HL-60 (cell line): ENCODE results near the gene SLC17A7.

Experiments
- DNase-seq, 2 experiments: peaks; one replicate each; pipeline ENCODE4 v3.0.0-alpha.2; 2010 to 2020; ENCODE audit warnings: low read depth in 1 of 2, low spot score in 1 of 2
- H3K27ac ChIP-seq: fragments of 250-450 bp; sonication (Bioruptor Pico); replicated peaks from 2 replicates; pipeline ENCODE4 v1.5.1; 2020; ENCODE audit warnings: mild to moderate bottlenecking, moderate library complexity
- H3K27me3 ChIP-seq: fragments of 250-450 bp; sonication (Bioruptor Pico); 2 replicates; pipeline ENCODE4 v1.5.1; 2021; ENCODE audit warnings: mild to moderate bottlenecking, moderate library complexity; ENCODE audit not compliant: insufficient read depth, poor library complexity, severe bottlenecking
- H3K4me3 ChIP-seq: replicated peaks from 2 replicates; pipeline ENCODE4 v1.5.1; 2011; ENCODE audit warnings: mild to moderate bottlenecking, control low read depth, low read length; ENCODE audit not compliant: insufficient read depth
- GABPA ChIP-seq: IDR thresholded peaks from 2 replicates; pipeline ENCODE4 v1.6.1; 2012; ENCODE audit warnings: low read depth
- POLR2AphosphoS5 ChIP-seq: IDR thresholded peaks from 2 replicates; pipeline ENCODE4 v1.6.1; 2012; ENCODE audit warnings: low read depth
- REST ChIP-seq: IDR thresholded peaks from 2 replicates; pipeline ENCODE4 v1.6.1; 2012; ENCODE audit warnings: low read depth; ENCODE audit not compliant: insufficient replicate concordance
- SPI1 ChIP-seq: IDR thresholded peaks from 2 replicates; pipeline ENCODE4 v1.6.1; 2012; ENCODE audit warnings: low read depth, mild to moderate bottlenecking, borderline replicate concordance
- long read RNA-seq: library from polyadenylated mRNA; unstranded; transcript quantifications from one replicate; pipeline ENCODE4 v2.0.0, GENCODE V29; 2020
- TF ChIP-seq, protein P1 (sequence below): IDR thresholded peaks from one replicate; pipeline ENCODE4 v1.5.1; 2011; ENCODE audit warnings: low read length, control low read depth, inconsistent platforms; ENCODE audit not compliant: insufficient read depth

SLC17A7 gene
- long read RNA-seq: 0 reads

DNA sequence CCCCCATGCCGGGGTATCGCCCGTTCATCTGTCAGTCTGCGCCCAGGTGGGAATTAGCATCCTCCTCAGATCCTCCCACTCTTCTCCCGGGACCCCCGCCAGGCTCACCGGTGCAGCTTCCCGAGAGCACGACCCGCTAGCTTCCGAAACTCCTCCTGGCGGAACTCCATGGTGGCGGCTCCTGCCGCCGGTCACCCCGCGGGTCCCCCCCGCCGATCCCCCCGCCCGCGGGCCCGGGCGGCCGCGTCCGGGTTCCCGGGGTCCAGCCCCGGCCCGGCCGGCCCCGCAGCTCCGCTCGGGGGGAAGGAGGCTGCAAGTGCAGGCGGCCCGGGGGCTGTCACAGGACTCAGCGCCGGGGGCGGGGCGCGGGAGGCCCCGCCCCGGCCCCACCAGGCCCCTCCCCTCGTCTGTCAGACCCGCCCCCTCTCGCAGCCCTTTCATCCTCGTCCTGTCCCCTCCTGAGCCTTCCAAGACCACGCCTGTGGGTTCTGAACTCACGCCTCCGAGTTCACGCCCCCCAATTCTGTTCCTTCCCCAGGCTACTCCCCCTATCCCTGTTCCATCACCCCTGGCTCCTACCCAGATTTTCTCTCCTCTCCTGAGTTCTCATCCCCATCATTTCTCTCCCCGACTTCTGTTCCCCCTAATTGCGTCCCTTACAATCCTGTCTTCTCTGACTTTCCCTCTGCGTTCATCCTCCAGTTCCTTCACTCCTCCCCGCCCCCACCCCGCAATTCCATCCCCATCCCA is at the start of gene SLC17A7:
TSS of gene SLC17A7 (minus strand) at position 318 of the 750 bp plus-strand sequence. CDS start at position 170, 148 bp downstream.
- no peak for DNase-seq
- H3K27ac ChIP-seq: no peak within 1 kb of the TSS
- peaks cover 50% of the 10 kb centered on the region for H3K27me3 ChIP-seq
- H3K4me3 ChIP-seq: no peak within 1 kb of the TSS; the same call in 1 of the 2 replicates
- no peak for TF ChIP-seq SPI1
- TF ChIP-seq, protein P1, sequence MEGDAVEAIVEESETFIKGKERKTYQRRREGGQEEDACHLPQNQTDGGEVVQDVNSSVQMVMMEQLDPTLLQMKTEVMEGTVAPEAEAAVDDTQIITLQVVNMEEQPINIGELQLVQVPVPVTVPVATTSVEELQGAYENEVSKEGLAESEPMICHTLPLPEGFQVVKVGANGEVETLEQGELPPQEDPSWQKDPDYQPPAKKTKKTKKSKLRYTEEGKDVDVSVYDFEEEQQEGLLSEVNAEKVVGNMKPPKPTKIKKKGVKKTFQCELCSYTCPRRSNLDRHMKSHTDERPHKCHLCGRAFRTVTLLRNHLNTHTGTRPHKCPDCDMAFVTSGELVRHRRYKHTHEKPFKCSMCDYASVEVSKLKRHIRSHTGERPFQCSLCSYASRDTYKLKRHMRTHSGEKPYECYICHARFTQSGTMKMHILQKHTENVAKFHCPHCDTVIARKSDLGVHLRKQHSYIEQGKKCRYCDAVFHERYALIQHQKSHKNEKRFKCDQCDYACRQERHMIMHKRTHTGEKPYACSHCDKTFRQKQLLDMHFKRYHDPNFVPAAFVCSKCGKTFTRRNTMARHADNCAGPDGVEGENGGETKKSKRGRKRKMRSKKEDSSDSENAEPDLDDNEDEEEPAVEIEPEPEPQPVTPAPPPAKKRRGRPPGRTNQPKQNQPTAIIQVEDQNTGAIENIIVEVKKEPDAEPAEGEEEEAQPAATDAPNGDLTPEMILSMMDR: no peak
- no peak for TF ChIP-seq POLR2AphosphoS5
- TF ChIP-seq REST: no peak
- TF ChIP-seq GABPA: no peak

DNA sequence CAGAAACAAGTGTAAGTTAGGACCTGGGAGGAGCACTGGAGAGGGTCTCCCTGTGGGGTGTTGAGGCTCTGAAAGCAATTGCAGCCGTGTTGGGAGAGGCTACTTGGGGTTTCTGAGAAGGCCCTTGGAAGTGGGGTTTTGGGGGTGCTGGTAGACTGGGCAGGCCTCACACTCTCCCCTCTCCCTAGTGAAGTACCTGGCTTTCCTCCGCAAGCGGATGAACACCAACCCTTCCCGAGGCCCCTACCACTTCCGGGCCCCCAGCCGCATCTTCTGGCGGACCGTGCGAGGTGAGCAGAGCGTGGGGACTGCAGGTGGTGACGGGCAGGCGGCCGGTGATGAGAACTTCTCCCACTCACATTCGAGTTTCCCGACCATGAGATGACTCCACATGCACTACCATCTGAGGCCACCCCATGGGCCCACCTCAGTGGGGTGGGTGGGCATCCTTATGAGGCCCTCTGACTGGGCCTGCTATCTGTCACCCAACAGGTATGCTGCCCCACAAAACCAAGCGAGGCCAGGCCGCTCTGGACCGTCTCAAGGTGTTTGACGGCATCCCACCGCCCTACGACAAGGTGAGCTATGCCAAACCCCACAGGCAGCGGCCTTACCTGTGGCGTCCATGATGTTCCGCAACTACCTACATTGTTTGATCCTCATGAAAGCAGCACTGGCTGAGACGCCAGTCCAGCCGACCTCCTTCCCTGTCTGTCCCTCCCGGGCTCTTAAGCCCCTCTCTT is 49.1 kb upstream of the SLC17A7 start:
- TF ChIP-seq, protein P1: no peak
- TF ChIP-seq REST (no peak), GABPA (no peak), SPI1 (no peak), POLR2AphosphoS5 (peak; percentile 50)
- peak overlapping the region; percentile 67 for H3K4me3 ChIP-seq
- H3K27ac ChIP-seq: peak overlapping the region; percentile 98
- no peaks in the 10 kb centered on the region for H3K27me3 ChIP-seq
- DNase-seq: no peak

- peak in 1 of 2 experiments; percentile 67 for DNase-seq
- TF ChIP-seq REST: no peak
- TF ChIP-seq POLR2AphosphoS5: peak; percentile 73
- TF ChIP-seq, protein P1: peak; percentile 60
- Histone ChIP-seq H3K27me3 (no peaks in the 10 kb centered on the region), H3K4me3 (peak overlapping the region; percentile 67), H3K27ac (peak overlapping the region; percentile 98)
Observed at GRCh38 chr19:49489601-49490167, 48.4 kb upstream of the SLC17A7 start.
